H1 (cell line): ENCODE measurements around the gene SH3RF3. TPM values are rescaled to one million over a fixed set of nuclear protein-coding genes. Genes with fewer than 3 reads are reported as not detected.

Experiments
- CHD1 ChIP-seq: IDR thresholded peaks from 2 replicates; pipeline ENCODE4 v1.6.1; 2012; ENCODE audit warnings: low read depth, low read length, improper control_type of control experiment
- CHD7 ChIP-seq: fragments of 300-600 bp; sonication (generic); IDR thresholded peaks from 2 replicates; pipeline ENCODE4 v1.7.1; 2012; ENCODE audit warnings: low read length, moderate library complexity, mild to moderate bottlenecking, inconsistent platforms; ENCODE audit not compliant: insufficient replicate concordance
- CTBP2 ChIP-seq: IDR thresholded peaks from 2 replicates; pipeline ENCODE4 v1.7.0; 2011; ENCODE audit warnings: borderline replicate concordance, mild to moderate bottlenecking, moderate library complexity, mixed read lengths, low read length; ENCODE audit not compliant: insufficient read depth, insufficient read length
- FOSL1 ChIP-seq: IDR thresholded peaks from 2 replicates; pipeline ENCODE4 v1.6.1; 2011; ENCODE audit warnings: mild to moderate bottlenecking, low read depth, low read length, moderate library complexity; ENCODE audit not compliant: insufficient read depth
- GTF2F1 ChIP-seq: IDR thresholded peaks from 2 replicates; pipeline ENCODE4 v1.6.1; 2012; ENCODE audit warnings: low read depth, low read length, improper control_type of control experiment, borderline replicate concordance
- HDAC6 ChIP-seq: IDR thresholded peaks from one replicate; pipeline ENCODE4 v1.7.1; 2012; ENCODE audit warnings: low read depth, mild to moderate bottlenecking, inconsistent platforms, low read length, moderate library complexity
- KDM1A ChIP-seq: fragments of 200-600, 300-600 bp; sonication (generic); IDR thresholded peaks from 2 replicates; pipeline ENCODE4 v1.7.1; 2016; ENCODE audit warnings: mild to moderate bottlenecking, low read length, borderline replicate concordance
- POLR2AphosphoS5 ChIP-seq: IDR thresholded peaks from 2 replicates; pipeline ENCODE4 v1.6.1; 2011; ENCODE audit warnings: low read depth, low read length
- RAD21 ChIP-seq, 2 experiments: IDR thresholded peaks in 1 of 2; conservative IDR thresholded peaks in 1 of 2; 2 replicates each; pipeline ENCODE4 v1.6.1; 2011; ENCODE audit warnings: low read depth in 2 of 2, low read length in 2 of 2, improper control_type of control experiment in 1 of 2, inconsistent platforms in 1 of 2, mild to moderate bottlenecking in 1 of 2, moderate library complexity in 1 of 2
- RBBP5 ChIP-seq: IDR thresholded peaks from 2 replicates; pipeline ENCODE4 v1.7.1; 2012; ENCODE audit warnings: low read depth, mild to moderate bottlenecking, inconsistent platforms, low read length, moderate library complexity, borderline replicate concordance
- SIX5 ChIP-seq: IDR thresholded peaks from 2 replicates; pipeline ENCODE4 v1.6.1; 2011; ENCODE audit warnings: mild to moderate bottlenecking, low read depth, low read length
- SRF ChIP-seq: IDR thresholded peaks from 2 replicates; pipeline ENCODE4 v1.6.1; 2011; ENCODE audit warnings: mild to moderate bottlenecking, low read depth, low read length, moderate library complexity
- polyA plus RNA-seq, 7 experiments: library from polyadenylated mRNA; depleted of rRNA in 3 of 7; stranded (reverse) in 5 of 7; unstranded in 2 of 7; fragments of >200 nt in 5 of 7; fragments of 200-250 nt in 2 of 7; gene quantifications; 1 replicate in 5 of 7; 2 replicates in 1 of 7; 4 replicates in 1 of 7; pipeline versions ENCODE4 v1.2.1 to v1.2.3, GENCODE V29; 2011 to 2013; ENCODE audit warnings: missing spikeins in 2 of 7, mixed read lengths in 2 of 7
- total RNA-seq: library from RNA; stranded (reverse); fragmentation: NEBNext Ultra II Directional; extraction: Animal tissue kit (Norgen Biotek cat#: 25700); gene quantifications from 2 replicates; pipeline ENCODE4 v1.2.1, GENCODE V29; 2021

Gene SH3RF3
- total and polyA plus RNA-seq, 2 of the 8 experiments (the other 6 are each of a cell fraction or from before 2014, with no cell fraction given) = 0.11 to 0.65 TPM

DNA sequence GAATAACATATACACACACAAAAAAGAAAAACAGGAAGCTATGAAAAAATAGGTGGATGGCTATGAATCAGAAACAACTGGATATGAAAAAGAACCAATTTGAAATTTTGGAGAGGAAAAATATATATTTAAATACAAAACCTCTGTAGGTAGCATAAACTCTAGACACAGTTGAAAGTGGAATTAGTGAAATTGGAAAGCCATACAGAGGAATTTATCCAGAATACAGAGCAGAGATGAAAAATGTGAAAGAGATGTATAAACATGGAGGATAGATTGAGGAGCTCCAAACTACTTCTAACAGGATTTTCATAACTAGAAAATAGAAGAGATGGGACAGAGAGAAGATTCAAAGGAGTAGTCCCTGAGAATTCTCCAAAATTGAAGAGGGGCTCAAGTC is 315.9 kb downstream of the SH3RF3 start (continued):
- no peak for TF ChIP-seq CHD7
- TF ChIP-seq POLR2AphosphoS5 = no peak
- TF ChIP-seq KDM1A = no peak
- TF ChIP-seq GTF2F1 = no peak
- no peak for TF ChIP-seq RBBP5
- no peak for TF ChIP-seq CTBP2
- no peak for TF ChIP-seq SRF
- TF ChIP-seq RAD21 (IDR thresholded peaks at IDR 0.05 in 1 of 2, conservative IDR thresholded peaks at IDR 0.05 in 1 of 2; ENCODE audit: low read depth in 2 of 2, low read length in 2 of 2) = no peak
- no peak for TF ChIP-seq HDAC6
- TF ChIP-seq FOSL1 = no peak
- no peak for TF ChIP-seq SIX5
- no peak for TF ChIP-seq CHD1
